Skeletal muscle cell (primary cell): ENCODE data around the gene NAIF1.
"Not testable (repeated sequence)": the region's sequence is repeated elsewhere in the genome, so short reads cannot be mapped to it uniquely, and the experiment has no call there.

Experiments used
- DNase-seq: peaks from one replicate; pipeline ENCODE4 v3.0.0-alpha.2; 2010; ENCODE audit warnings: low read depth
- H3K4me3 ChIP-seq: 2 replicates; pipeline ENCODE4 v1.5.1; 2011; ENCODE audit warnings: low read depth, mild to moderate bottlenecking, control low read depth, low read length, moderate library complexity

Gene NAIF1

DNA sequence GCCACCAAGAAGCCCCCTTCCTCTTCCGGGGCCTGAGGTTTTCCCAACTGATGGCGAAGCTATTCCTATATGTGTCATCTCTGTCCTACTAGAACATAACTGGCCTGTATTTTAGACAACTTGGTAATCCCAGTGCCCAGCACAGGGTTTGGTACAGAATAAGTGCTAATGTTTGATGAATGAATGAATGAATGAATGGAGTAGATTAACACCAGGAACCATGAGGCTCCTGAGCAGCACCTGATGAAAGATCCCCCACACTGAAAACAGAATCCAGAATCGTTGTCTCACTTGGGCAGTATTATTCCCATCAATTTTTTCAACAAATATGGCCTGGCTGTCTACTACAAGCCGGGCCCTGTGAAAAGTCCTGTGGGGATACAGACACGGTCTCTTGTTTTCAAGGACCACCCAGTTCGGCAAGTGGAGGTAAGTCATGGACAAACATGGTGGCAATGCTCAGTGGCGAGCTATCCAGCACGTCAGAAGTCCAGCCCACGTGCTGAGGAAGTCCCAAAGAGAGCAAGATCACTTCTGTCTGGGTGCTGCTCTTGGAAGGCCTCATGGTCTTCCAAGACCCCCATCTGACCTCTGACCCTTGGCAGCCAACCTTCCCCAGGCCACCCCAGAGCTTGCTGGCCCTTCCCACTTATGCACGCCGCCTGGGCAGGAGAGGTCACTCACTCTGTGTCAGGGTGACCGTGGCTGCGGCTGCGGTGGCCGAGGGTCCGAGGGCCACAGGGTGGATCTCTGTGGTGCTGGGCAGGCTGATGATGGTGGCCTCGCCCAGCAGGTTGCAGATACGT lies 1.0 kb downstream of the NAIF1 start:
- peak overlapping the region; percentile 80 for H3K4me3 ChIP-seq
- DNase-seq, result no peak

GRCh38 chr9:128062846-128063831 lies 4.0 kb downstream of the NAIF1 start:
- DNase-seq, result no peak
- no peak overlapping the region for H3K4me3 ChIP-seq

DNA sequence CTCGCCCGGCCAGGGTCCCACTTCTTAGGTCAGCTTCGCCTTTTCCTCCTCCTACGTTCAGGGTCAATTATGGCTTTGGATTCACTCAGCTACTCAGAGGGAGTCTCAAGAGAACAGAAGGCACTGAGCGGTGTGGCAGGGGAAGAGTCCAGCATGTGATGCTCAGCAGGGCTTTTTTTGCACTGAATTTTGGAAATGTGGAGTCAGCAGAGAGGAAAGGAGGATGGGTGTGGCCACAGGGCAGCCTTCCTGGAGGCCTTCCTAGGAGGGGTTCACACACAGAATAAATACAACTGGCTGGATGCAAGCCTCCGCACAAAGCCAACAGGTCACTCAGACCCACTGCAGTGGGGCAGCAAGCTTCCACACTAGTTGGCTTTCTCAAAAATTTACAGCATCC lies 4.8 kb downstream of the NAIF1 start:
- DNase-seq, result no peak
- no peak overlapping the region for H3K4me3 ChIP-seq

DNA sequence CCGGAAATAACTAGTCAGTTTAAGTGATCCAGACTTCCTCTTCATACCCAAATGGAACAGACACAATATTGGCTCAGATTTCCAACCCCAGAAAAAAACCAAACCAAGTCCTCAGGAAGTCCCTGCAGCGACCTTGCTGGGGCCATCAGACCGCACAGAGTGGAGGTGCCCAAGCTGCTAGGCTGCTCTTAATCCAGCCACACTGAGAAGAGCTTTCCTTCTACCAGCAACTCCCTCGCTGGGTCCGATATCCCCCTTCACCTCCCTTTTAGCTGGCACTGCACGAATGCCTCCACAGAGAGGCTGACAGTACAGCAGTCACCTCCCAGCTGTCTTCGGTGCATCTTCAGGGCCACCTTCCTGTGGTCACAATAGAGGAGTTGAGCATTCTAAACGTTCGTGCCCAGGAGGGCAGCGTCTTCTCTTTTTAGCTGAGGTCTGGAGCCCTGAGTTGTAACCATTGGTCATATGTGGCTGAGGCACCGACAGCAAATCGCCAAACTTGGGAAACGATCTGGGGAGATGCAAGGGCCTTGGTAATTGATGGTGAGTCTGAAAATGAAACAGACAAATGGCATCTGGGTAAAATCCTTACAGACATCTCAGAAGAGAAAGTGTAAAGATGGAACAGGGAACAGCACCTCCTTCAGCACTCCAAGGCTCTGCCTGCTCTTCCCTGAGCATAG lies 5.7 kb downstream of the NAIF1 start:
- no peak overlapping the region for H3K4me3 ChIP-seq
- DNase-seq, result no peak

- H3K4me3 ChIP-seq, result no peak overlapping the region
Observed at GRCh38 chr9:128059365-128059983, 7.6 kb downstream of the NAIF1 start.

GRCh38 chr9:128057724-128058409 lies 9.3 kb downstream of the NAIF1 start:
- no peak for DNase-seq
- no peak overlapping the region for H3K4me3 ChIP-seq

More at GRCh38 chr9:128059365-128059983, 7.6 kb downstream of the NAIF1 start:
- no peak for DNase-seq

GRCh38 chr9:128056887-128057723 lies 10.0 kb downstream of the NAIF1 start:
- no peak for DNase-seq
- no peak overlapping the region for H3K4me3 ChIP-seq

DNA sequence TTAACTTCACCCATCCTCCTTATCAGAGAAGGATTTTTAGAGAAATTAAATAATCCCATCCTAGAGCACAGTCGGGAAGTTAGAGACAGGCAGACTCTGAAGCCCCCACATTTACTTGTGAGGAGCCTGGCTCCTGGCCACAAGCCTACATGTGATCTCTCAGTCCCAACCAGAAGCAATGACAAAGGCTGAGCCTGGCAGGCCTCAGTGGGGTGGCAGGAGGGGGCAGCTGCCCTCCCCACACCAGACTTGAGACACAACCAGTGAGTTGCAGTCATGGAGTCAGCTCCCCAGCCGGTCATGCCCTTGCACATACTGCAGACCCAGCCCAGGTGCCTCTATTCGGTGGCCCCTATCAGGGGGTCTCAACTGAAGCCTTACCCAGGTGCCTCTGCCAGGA lies 11.0 kb downstream of the NAIF1 start:
- no peak overlapping the region for H3K4me3 ChIP-seq
- DNase-seq, result no peak

- no peak overlapping the region for H3K4me3 ChIP-seq
- no peak for DNase-seq
Observed at GRCh38 chr9:128055344-128056040, 11.6 kb downstream of the NAIF1 start.

GRCh38 chr9:128054087-128054486 lies 13.0 kb downstream of the NAIF1 start:
- H3K4me3 ChIP-seq, result no peak overlapping the region

DNA sequence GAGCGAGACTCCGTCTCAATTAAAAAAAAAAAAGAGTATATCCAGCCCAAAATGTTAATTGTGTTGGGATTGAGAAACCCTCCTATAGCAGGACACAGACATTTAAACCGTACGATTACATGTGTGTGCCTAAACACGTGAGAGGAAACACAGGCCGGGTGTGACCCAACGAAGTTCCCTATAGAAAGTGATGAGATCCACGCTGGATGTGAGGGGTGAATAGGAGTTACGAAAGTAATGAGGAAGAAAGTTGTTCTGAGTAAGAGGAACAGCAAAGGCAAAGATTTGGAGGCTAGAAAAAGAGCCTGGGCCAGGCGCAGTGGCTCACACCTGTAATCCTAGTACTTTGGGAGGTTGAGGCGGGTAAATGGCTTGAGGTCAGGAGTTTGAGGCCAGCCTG lies 13.6 kb downstream of the NAIF1 start:
- no peak for DNase-seq
- H3K4me3 ChIP-seq, result no peak overlapping the region

More at GRCh38 chr9:128054087-128054486, 13.0 kb downstream of the NAIF1 start:
- DNase-seq, result no peak

DNA sequence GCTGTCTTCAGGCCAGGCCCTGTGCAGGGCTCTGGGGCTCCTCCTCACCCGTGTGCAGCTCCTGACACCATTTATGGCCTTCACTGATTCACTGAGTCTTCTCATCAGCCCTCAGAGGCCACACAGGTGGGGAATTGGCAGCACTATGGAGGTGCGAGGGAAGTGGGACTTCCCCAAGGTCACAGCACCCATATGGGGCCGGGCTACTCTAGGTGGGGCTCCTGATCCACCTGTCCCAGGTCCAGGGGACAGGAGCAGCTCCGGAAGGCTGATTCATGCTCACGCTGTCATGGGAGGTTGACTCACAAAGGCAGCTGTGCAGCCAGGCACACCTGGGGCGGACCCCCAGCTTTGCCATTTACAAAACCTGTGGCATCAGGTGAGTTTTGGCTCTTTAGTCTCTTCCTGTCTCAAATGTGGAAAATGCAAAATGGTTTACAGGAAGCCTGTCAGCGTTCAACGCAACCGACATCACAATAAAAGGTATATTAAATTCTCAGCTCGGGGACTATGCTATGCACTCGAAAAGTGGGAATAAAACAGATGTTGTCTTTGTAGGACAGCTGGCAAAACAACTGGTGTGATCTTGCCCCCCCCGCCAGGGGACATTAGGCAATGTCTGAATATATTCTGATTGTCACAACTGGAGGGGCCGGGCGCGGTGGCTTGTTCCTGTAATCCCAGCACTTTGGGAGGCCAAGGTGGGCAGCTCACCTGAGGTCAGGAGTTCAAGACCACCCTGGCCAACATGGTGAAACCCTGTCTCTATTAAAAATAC lies 15.0 kb downstream of the NAIF1 start:
- DNase-seq, result no peak
- no peak overlapping the region for H3K4me3 ChIP-seq

DNA sequence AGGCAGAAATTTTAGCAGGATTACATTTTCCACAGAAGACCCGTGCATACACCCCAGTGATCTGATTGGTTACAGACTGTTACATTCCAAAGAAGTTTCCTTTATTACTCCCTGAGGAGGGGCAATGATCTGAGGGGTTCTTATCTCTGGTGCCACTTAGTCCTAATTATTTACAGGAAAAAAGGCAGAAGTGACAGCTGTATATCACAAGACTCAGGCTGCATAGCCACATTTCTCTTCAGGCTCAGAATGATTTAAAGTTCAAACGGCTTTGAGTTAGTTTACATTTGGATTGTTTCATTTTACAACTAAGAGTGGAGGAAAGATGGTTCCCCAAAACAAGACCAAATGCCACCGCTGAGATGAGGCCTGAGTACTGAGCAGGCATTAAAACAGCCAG lies 17.3 kb downstream of the NAIF1 start:
- H3K4me3 ChIP-seq, result no peak overlapping the region
- no peak for DNase-seq

DNA sequence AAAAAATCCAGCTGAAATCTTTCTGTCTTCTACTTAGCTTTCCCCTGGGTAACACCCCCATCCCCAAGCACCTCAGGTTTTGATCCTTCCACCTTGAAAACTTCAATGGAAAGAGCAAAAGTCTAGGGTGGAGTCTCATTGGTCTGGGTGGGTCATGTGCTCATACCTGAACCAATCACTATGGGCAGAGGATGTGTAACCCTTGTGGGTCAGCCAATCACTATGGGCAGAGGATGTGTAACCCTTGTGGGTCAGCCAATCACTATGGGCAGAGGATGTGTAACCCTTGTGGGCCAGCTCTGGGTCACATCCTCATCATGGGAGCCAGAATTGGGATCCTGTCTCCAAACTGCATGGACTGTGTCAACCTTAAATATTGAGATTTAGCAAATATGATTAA lies 18.5 kb downstream of the NAIF1 start:
- DNase-seq, result no peak
- no peak overlapping the region for H3K4me3 ChIP-seq

DNA sequence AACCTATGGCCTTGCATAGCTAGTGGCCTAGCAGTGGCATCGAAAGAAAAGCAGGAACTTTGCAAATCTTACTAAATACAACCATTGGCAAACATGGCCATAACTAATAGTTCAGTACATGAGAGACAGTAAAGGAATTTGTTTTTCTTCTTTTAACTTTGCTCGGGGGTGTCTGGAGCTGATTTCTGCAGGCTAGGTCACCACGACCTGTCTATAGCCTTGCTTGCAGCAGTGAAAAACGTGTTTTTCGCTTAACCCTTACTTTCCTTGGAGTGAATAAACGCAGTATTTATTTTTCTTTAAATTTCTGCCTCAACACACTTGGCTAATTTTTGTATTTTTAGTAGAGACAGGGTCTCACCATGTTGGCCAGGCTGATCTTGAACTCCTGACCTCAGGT lies 19.9 kb downstream of the NAIF1 start:
- no peak for DNase-seq
- no peak overlapping the region for H3K4me3 ChIP-seq

GRCh38 chr9:128045831-128046230 lies 21.3 kb downstream of the NAIF1 start:
- DNase-seq, result peak; percentile 11
- no peak overlapping the region for H3K4me3 ChIP-seq

DNA sequence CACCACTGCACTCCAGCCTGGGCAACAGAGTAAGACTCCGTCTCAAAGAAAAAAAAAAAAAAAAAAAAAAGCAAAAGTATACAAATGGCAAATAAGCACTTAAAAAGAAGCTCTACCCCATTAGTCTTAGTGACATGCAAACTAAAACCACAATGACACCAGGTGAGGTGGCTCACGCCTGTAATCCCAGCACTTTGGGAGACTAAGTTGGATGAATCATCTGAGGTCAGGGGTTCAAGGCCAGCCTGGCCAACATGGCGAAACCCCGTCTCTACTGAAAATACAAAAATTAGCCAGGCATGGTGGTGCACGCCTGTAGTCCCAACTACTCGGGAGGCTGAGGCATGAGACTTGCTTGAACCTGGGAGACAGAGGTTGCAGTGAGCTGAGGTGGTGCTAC lies 21.7 kb downstream of the NAIF1 start:
- DNase-seq, H3K4me3 ChIP-seq: not testable (repeated sequence)
